ENCODE measurements around the gene MYO7A. TPM values are rescaled to one million over a fixed set of nuclear protein-coding genes. Genes with fewer than 3 reads are reported as not detected.

The MYO7A gene
- total RNA-seq, 3 donors from 2014 or later = 4.3 to 23.5 (median 4.5) TPM

- DNase-seq (ENCODE audit: low spot score in 2 of 2) = no peak
- no peak overlapping the region for H3K4me3 ChIP-seq
- no peaks in the 10 kb centered on the region for H3K27me3 ChIP-seq
- no peak overlapping the region for H3K27ac ChIP-seq
- H3K9me3 ChIP-seq = no peaks in the 10 kb centered on the region
- no peak for TF ChIP-seq POLR2A (IDR thresholded peaks at IDR 0.05)
- no peak for TF ChIP-seq POLR2AphosphoS5 (IDR thresholded peaks at IDR 0.05)
- no peak for TF ChIP-seq CTCF (IDR thresholded peaks at IDR 0.05)
- H3K4me1 ChIP-seq = no peaks in the 10 kb centered on the region
- intact Hi-C loops (cut with DNase I; ENCODE audit: low total_unique reads) = no loop called here
- H3K36me3 ChIP-seq = no peaks in the 10 kb centered on the region
Observed at GRCh38 chr11:77152846-77153245, 24.8 kb downstream of the MYO7A start.

- H3K27me3 ChIP-seq = no peaks in the 10 kb centered on the region
- H3K4me3 ChIP-seq = no peak overlapping the region
- TF ChIP-seq POLR2AphosphoS5 (IDR thresholded peaks at IDR 0.05) (no peak), CTCF (IDR thresholded peaks at IDR 0.05) (no peak), POLR2A (IDR thresholded peaks at IDR 0.05) (no peak)
- no peaks in the 10 kb centered on the region for H3K4me1 ChIP-seq
- H3K27ac ChIP-seq = no peak overlapping the region
- H3K9me3 ChIP-seq = no peaks in the 10 kb centered on the region
- no peak for DNase-seq (ENCODE audit: low spot score in 2 of 2)
- no peaks in the 10 kb centered on the region for H3K36me3 ChIP-seq
- intact Hi-C loops (cut with DNase I; ENCODE audit: low total_unique reads) = loop anchor here (1.0 kb wide), 1 partner anchor 47 kb away; no protein-coding TSS in a partner anchor
Observed at GRCh38 chr11:77153276-77154185, 25.5 kb downstream of the MYO7A start.

- H3K27ac ChIP-seq = no peak overlapping the region
- TF ChIP-seq POLR2AphosphoS5 (IDR thresholded peaks at IDR 0.05) = no peak
- TF ChIP-seq CTCF (IDR thresholded peaks at IDR 0.05) = no peak
- TF ChIP-seq POLR2A (IDR thresholded peaks at IDR 0.05) = no peak
- H3K4me3 ChIP-seq = no peak overlapping the region
- H3K9me3 ChIP-seq = no peaks in the 10 kb centered on the region
- no peak for DNase-seq (ENCODE audit: low spot score in 2 of 2)
- no peaks in the 10 kb centered on the region for H3K27me3 ChIP-seq
- H3K4me1 ChIP-seq = no peaks in the 10 kb centered on the region
- H3K36me3 ChIP-seq = no peaks in the 10 kb centered on the region
- intact Hi-C loops (cut with DNase I; ENCODE audit: low total_unique reads) = loop anchor here (1.0 kb wide), 1 partner anchor 48 kb away; no protein-coding TSS in a partner anchor
Observed at GRCh38 chr11:77154381-77155081, 26.5 kb downstream of the MYO7A start.

DNA sequence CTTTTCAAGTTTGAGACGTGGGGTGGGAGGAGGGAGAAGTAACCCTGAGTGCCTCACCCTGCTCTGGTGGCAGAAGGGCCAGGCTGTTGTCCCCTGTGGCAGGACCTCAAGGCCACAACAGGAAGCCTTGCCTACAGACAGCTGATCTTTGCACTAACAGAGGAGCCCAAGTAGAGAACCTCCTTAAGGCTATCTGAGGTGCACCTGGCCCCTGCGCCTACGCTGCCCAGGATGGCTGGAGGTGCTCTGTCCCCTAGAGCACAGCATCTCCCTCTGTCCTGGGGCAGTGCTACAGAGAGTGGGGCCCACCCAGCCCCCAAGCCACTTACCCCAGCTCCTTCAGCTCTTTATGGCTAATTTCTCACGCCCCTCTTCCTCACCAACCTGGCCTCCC is 27.0 kb downstream of the MYO7A start:
- intact Hi-C loops (cut with DNase I; ENCODE audit: low total_unique reads) = no loop called here
- no peaks in the 10 kb centered on the region for H3K36me3 ChIP-seq
- no peak overlapping the region for H3K4me3 ChIP-seq
- DNase-seq (ENCODE audit: low spot score in 2 of 2) = no peak
- H3K9me3 ChIP-seq = no peaks in the 10 kb centered on the region
- no peak overlapping the region for H3K27ac ChIP-seq
- no peaks in the 10 kb centered on the region for H3K27me3 ChIP-seq
- TF ChIP-seq CTCF (IDR thresholded peaks at IDR 0.05) = no peak
- no peak for TF ChIP-seq POLR2A (IDR thresholded peaks at IDR 0.05)
- TF ChIP-seq POLR2AphosphoS5 (IDR thresholded peaks at IDR 0.05) = no peak
- no peaks in the 10 kb centered on the region for H3K4me1 ChIP-seq
